Measurements from ENCODE around the gene LPCAT2. TPM values are rescaled to one million over a fixed set of nuclear protein-coding genes. Genes with fewer than 3 reads are reported as not detected.

Gene LPCAT2
- polyA plus RNA-seq, 2 of the 4 experiments (the other 2 are of a cell fraction), result 8.0 to 16.3 TPM

DNA sequence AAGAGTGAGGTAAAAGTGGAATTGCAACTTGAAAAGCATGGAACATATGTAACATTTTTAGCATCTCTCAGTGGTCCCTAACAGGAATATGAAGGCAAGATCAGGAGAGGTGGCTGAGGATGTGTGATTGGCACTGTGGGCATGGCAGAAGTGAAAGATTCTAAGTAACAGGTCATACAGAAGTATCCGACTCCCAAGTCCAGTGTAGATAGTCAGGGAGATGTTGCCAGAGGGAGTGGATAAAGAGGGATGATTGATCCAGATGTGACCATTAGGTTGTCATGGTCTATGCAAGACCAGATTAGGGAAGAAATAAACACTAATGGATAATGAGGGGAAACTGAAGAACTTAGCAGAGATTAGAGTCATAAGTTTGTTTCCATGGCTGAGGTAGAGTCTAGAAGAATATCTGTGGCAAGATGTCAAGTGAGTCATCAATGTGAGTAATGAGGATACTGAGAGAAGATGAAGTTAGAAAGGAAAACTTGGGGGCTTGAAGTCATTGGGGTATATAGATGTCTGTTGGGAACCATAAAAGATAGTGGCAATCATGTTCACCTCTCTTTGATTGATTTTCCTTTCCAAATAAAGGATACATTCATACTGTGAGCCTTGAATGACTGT lies 33.7 kb downstream of the LPCAT2 start:
- ATAC-seq (peak; percentile 43 to 45; a peak in 2 of 6 replicates), FAIRE-seq (no peak), DNase-seq (ENCODE audit: low read depth in 1 of 2, low spot score in 1 of 2) (no peak)
- H3K9me3 ChIP-seq, result no peaks in the 10 kb centered on the region
- no peak overlapping the region for H3K4me3 ChIP-seq
- H3K4me2 ChIP-seq, result no peak overlapping the region
- ChIA-PET POLR2A (no interaction called here), CTCF (interaction anchor here (0.6 to 9.7 kb wide), 6 partner anchors 49 to 161 kb away, joined by 3 to 107 read pairs (median 4); no protein-coding TSS in a partner anchor)
- TF ChIP-seq FOSL2 (IDR thresholded peaks at IDR 0.05), result no peak
- peak; percentile 60 for TF ChIP-seq FOSL2 (CRISPR knock-in tag; IDR thresholded peaks at IDR 0.05)
- TF ChIP-seq CEBPB (IDR thresholded peaks at IDR 0.05), result no peak
- WGBS (ENCODE audit: missing lambda C conversion rate), result 96% methylated on average over 1 of the region's 1 CpG
- no peak overlapping the region for H3K27ac ChIP-seq
- H3K4me1 ChIP-seq, result no peaks in the 10 kb centered on the region

GRCh38 chr16:55543472-55543871 lies 34.6 kb downstream of the LPCAT2 start:
- FAIRE-seq, result no peak
- POLR2A ChIA-PET, result no interaction called here

DNA sequence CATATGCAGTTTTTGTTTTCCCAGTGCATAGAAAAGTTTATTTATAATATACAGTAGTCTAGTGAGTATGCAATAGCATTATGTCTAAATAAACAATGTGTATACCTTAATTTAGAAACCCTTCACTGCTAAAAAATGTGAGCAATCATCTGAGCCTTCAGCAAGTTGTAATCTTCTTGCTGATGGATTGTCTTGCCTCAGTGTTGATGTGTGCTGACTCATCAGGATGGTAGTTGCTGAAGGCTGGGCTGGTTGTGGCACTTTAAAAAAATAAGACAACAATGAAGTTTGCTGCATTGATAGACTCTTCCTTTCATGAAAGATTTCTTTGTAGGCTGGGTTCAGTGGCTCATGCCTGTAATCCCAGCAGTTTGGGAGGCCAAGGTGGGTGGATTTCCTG lies 43.7 kb downstream of the LPCAT2 start:
- Histone ChIP-seq H3K4me3 (no peak overlapping the region), H3K4me1 (no peaks in the 10 kb centered on the region), H3K27ac (no peak overlapping the region), H3K9me3 (no peaks in the 10 kb centered on the region), H3K4me2 (no peak overlapping the region)
- CTCF ChIA-PET, result interaction anchor here (3.3 kb wide), 1 partner anchor 87 kb away, joined by 19 read pairs; no protein-coding TSS in a partner anchor
- FAIRE-seq (no peak), DNase-seq (ENCODE audit: low read depth in 1 of 2, low spot score in 1 of 2) (peak in 1 of 2 experiments; percentile 7), ATAC-seq (no peak)
- peak; percentile 71 for TF ChIP-seq MAFK (IDR thresholded peaks at IDR 0.05; ENCODE audit: partially characterized antibody)
- TF ChIP-seq, protein P1, sequence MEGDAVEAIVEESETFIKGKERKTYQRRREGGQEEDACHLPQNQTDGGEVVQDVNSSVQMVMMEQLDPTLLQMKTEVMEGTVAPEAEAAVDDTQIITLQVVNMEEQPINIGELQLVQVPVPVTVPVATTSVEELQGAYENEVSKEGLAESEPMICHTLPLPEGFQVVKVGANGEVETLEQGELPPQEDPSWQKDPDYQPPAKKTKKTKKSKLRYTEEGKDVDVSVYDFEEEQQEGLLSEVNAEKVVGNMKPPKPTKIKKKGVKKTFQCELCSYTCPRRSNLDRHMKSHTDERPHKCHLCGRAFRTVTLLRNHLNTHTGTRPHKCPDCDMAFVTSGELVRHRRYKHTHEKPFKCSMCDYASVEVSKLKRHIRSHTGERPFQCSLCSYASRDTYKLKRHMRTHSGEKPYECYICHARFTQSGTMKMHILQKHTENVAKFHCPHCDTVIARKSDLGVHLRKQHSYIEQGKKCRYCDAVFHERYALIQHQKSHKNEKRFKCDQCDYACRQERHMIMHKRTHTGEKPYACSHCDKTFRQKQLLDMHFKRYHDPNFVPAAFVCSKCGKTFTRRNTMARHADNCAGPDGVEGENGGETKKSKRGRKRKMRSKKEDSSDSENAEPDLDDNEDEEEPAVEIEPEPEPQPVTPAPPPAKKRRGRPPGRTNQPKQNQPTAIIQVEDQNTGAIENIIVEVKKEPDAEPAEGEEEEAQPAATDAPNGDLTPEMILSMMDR (IDR thresholded peaks at IDR 0.05), result no peak
- POLR2A ChIA-PET, result no interaction called here

More at GRCh38 chr16:55543472-55543871, 34.6 kb downstream of the LPCAT2 start:
- ATAC-seq, result peak in 1 of 2 experiments; percentile 51; a peak in 3 of 6 replicates
- Histone ChIP-seq H3K9me3 (no peaks in the 10 kb centered on the region), H3K4me2 (no peak overlapping the region), H3K4me1 (no peaks in the 10 kb centered on the region), H3K27ac (no peak overlapping the region), H3K4me3 (no peak overlapping the region)
- CTCF ChIA-PET, result interaction anchor here (0.7 to 7.5 kb wide), 10 partner anchors 15 to 159 kb away, joined by 3 to 147 read pairs (median 5); no protein-coding TSS in a partner anchor
- peak in 1 of 2 experiments; percentile 31 for DNase-seq (ENCODE audit: low read depth in 1 of 2, low spot score in 1 of 2)
- WGBS (ENCODE audit: missing lambda C conversion rate), result 34% methylated on average over 2 of the region's 2 CpGs
- no peak for TF ChIP-seq EP300 (IDR thresholded peaks at IDR 0.05)
- TF ChIP-seq PHF8 (IDR thresholded peaks at IDR 0.05; ENCODE audit: borderline replicate concordance, low read depth), result no peak
- no peak for TF ChIP-seq HEYL (CRISPR knock-in tag; IDR thresholded peaks at IDR 0.05)
- TF ChIP-seq TP53 (CRISPR knock-in tag; IDR thresholded peaks at IDR 0.05), result no peak
- TF ChIP-seq ZFP36 (IDR thresholded peaks at IDR 0.05; ENCODE audit: borderline replicate concordance, partially characterized antibody), result no peak
- TF ChIP-seq KDM1A (IDR thresholded peaks at IDR 0.05; ENCODE audit: low read depth), result no peak
- no peak for TF ChIP-seq SREBF2 (IDR thresholded peaks at IDR 0.05)
- TF ChIP-seq, protein P2, sequence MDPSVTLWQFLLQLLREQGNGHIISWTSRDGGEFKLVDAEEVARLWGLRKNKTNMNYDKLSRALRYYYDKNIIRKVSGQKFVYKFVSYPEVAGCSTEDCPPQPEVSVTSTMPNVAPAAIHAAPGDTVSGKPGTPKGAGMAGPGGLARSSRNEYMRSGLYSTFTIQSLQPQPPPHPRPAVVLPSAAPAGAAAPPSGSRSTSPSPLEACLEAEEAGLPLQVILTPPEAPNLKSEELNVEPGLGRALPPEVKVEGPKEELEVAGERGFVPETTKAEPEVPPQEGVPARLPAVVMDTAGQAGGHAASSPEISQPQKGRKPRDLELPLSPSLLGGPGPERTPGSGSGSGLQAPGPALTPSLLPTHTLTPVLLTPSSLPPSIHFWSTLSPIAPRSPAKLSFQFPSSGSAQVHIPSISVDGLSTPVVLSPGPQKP (IDR thresholded peaks at IDR 0.05; ENCODE audit: low read depth, low read length), result no peak
- TF ChIP-seq MAFK (IDR thresholded peaks at IDR 0.05; ENCODE audit: partially characterized antibody), result no peak
- no peak for TF ChIP-seq RCOR1 (IDR thresholded peaks at IDR 0.05; ENCODE audit: low read depth, low read length)
- TF ChIP-seq EHMT2 (IDR thresholded peaks at IDR 0.05; ENCODE audit: low read depth), result no peak
- no peak for TF ChIP-seq ATOH8 (CRISPR knock-in tag; IDR thresholded peaks at IDR 0.05; ENCODE audit: low read depth)
- peak; percentile 82 for TF ChIP-seq SMC3 (IDR thresholded peaks at IDR 0.05)
- TF ChIP-seq, protein P1 (IDR thresholded peaks at IDR 0.05), result peak; percentile 61
- TF ChIP-seq CBX8 (IDR thresholded peaks at IDR 0.05), result no peak
- TF ChIP-seq NR3C1 (IDR thresholded peaks at IDR 0.05), result no peak
- no peak for TF ChIP-seq MYC (IDR thresholded peaks at IDR 0.05; ENCODE audit: borderline replicate concordance, low read length)
- TF ChIP-seq ESRRA (IDR thresholded peaks at IDR 0.05; ENCODE audit: borderline replicate concordance, low read length), result no peak
- TF ChIP-seq TFCP2L1 (CRISPR knock-in tag; IDR thresholded peaks at IDR 0.05), result no peak
- TF ChIP-seq RAD21 (conservative IDR thresholded peaks at IDR 0.05 in 1 of 2, IDR thresholded peaks at IDR 0.05 in 1 of 2), result peak; percentile 66 to 79
- TF ChIP-seq HOXB13 (CRISPR knock-in tag; IDR thresholded peaks at IDR 0.05; ENCODE audit: low read depth), result no peak
- no peak for TF ChIP-seq FOSB (CRISPR knock-in tag; IDR thresholded peaks at IDR 0.05)
- TF ChIP-seq, protein P3, sequence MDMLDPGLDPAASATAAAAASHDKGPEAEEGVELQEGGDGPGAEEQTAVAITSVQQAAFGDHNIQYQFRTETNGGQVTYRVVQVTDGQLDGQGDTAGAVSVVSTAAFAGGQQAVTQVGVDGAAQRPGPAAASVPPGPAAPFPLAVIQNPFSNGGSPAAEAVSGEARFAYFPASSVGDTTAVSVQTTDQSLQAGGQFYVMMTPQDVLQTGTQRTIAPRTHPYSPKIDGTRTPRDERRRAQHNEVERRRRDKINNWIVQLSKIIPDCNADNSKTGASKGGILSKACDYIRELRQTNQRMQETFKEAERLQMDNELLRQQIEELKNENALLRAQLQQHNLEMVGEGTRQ (IDR thresholded peaks at IDR 0.05), result no peak
- no peak for TF ChIP-seq KDM5A (IDR thresholded peaks at IDR 0.05)
